OCI-LY3 (cell line): ENCODE results near the gene POLR1F.

Source experiments
- H2AFZ ChIP-seq: fragments of 200-600, 300-600 bp; shearing (Covaris generic); 2 replicates; pipeline ENCODE4 v1.6.0; 2014; ENCODE audit warnings: antibody characterized with exemption, low read depth, low read length
- H3K27ac ChIP-seq: fragments of 200-600, 300-600 bp; sonication (generic); 2 replicates; pipeline ENCODE4 v1.5.1; 2014; ENCODE audit warnings: mild to moderate bottlenecking, low read length, moderate library complexity, mixed read lengths
- H3K27me3 ChIP-seq: fragments of 200-600, 300-600 bp; sonication (generic); 2 replicates; pipeline ENCODE4 v1.6.1; 2014; ENCODE audit warnings: low read depth, low read length, mixed read lengths
- H3K36me3 ChIP-seq: fragments of 200-600, 300-600 bp; sonication (generic); replicated peaks from 2 replicates; pipeline ENCODE3; 2014; ENCODE audit warnings: low read depth, low read length, mixed read lengths
- H3K4me1 ChIP-seq: fragments of 300-600, 200-600 bp; sonication (generic); 2 replicates; pipeline ENCODE4 v1.6.1; 2014; ENCODE audit warnings: low read length, mixed read lengths
- H3K4me2 ChIP-seq: fragments of 200-600, 300-600 bp; sonication (generic); 2 replicates; pipeline ENCODE4 v1.6.1; 2014; ENCODE audit warnings: low read length, mixed read lengths
- H3K4me3 ChIP-seq: fragments of 300-600, 200-600 bp; sonication (generic); 2 replicates; pipeline ENCODE4 v1.5.1; 2014; ENCODE audit warnings: antibody characterized with exemption, mild to moderate bottlenecking, low read length, moderate library complexity
- H3K79me2 ChIP-seq: fragments of 300-600, 200-600 bp; shearing (Covaris generic); 2 replicates; pipeline ENCODE4 v1.6.1; 2014; ENCODE audit warnings: mild to moderate bottlenecking, low read length, mixed read lengths
- H3K9ac ChIP-seq: fragments of 300-600, 200-600 bp; shearing (Covaris generic); 2 replicates; pipeline ENCODE4 v1.6.0; 2014; ENCODE audit warnings: mild to moderate bottlenecking, low read length, moderate library complexity
- H3K9me3 ChIP-seq: fragments of 200-600, 300-600 bp; shearing (Covaris generic); 2 replicates; pipeline ENCODE4 v1.6.1; 2014; ENCODE audit warnings: low read length, mixed read lengths; ENCODE audit not compliant: insufficient read depth
- H4K20me1 ChIP-seq: fragments of 200-600, 300-600 bp; sonication (generic); 2 replicates; pipeline ENCODE4 v1.6.1; 2016; ENCODE audit warnings: low read length, mixed read lengths; ENCODE audit not compliant: insufficient read depth
- CTCF ChIP-seq: fragments of 200-600, 300-600 bp; sonication (generic); IDR thresholded peaks from 2 replicates; pipeline ENCODE4 v1.5.1; 2014; ENCODE audit warnings: antibody characterized with exemption, low read length, low read depth
- EZH2phosphoT487 ChIP-seq: fragments of 200-600 bp; shearing (Covaris generic); IDR thresholded peaks from 2 replicates; pipeline ENCODE4 v1.6.1; 2018; ENCODE audit warnings: antibody characterized with exemption, mixed run types, low read depth

POLR1F gene

GRCh38 chr7:19708397-19709248 lies at the start of gene POLR1F:
Gene POLR1F, minus strand, starts transcription at chr7:19709037. Its CDS starts 21 bp downstream, at chr7:19709016.
- Histone ChIP-seq H4K20me1 (no peaks in the 10 kb centered on the region), H3K27ac (no peak within 1 kb of the TSS), H2AFZ (peak within 1 kb of the TSS; percentile 93), H3K79me2 (peaks cover 44% of the 10 kb centered on the region), H3K4me2 (peak within 1 kb of the TSS; percentile 97), H3K27me3 (no peaks in the 10 kb centered on the region), H3K4me1 (peaks cover 24% of the 10 kb centered on the region), H3K36me3 (no peaks in the 10 kb centered on the region), H3K4me3 (peak within 1 kb of the TSS; percentile 96), H3K9ac (peak within 1 kb of the TSS; percentile 79), H3K9me3 (no peaks in the 10 kb centered on the region)
- TF ChIP-seq CTCF (peak; percentile 69), EZH2phosphoT487 (no peak)

GRCh38 chr7:19754521-19755116 lies 45.8 kb upstream of the POLR1F start:
- TF ChIP-seq CTCF (peak; percentile 65), EZH2phosphoT487 (no peak)

GRCh38 chr7:19752020-19752419 lies 43.2 kb upstream of the POLR1F start:
- Histone ChIP-seq H3K4me2 (no peak overlapping the region), H2AFZ (no peak overlapping the region), H3K9me3 (no peaks in the 10 kb centered on the region), H3K27me3 (no peaks in the 10 kb centered on the region), H3K4me3 (no peak overlapping the region), H3K36me3 (no peaks in the 10 kb centered on the region), H3K9ac (no peak overlapping the region), H3K27ac (no peak overlapping the region), H3K4me1 (0 out of 2 replicates have a peak, but pooled peaks cover 2% of the 10 kb centered on the region), H3K79me2 (no peaks in the 10 kb centered on the region), H4K20me1 (no peaks in the 10 kb centered on the region)
- TF ChIP-seq EZH2phosphoT487 (no peak), CTCF (no peak)

More at GRCh38 chr7:19754521-19755116, 45.8 kb upstream of the POLR1F start:
- Histone ChIP-seq H3K79me2 (no peaks in the 10 kb centered on the region), H3K9ac (no peak overlapping the region; the same call in 1 of the 2 replicates), H3K36me3 (no peaks in the 10 kb centered on the region), H3K4me1 (peaks cover 10% of the 10 kb centered on the region), H3K4me3 (no peak overlapping the region), H4K20me1 (no peaks in the 10 kb centered on the region), H3K9me3 (no peaks in the 10 kb centered on the region), H3K27me3 (no peaks in the 10 kb centered on the region), H2AFZ (peak overlapping the region; percentile 46; the same call in 1 of the 2 replicates), H3K4me2 (peak overlapping the region; percentile 34), H3K27ac (no peak overlapping the region)

GRCh38 chr7:19749658-19750057 lies 40.8 kb upstream of the POLR1F start:
- no peak overlapping the region for H3K4me3 ChIP-seq
- H3K4me1 ChIP-seq, result 0 out of 2 replicates have a peak, but pooled peaks cover under 1% of the 10 kb centered on the region
- H2AFZ ChIP-seq, result no peak overlapping the region
- H4K20me1 ChIP-seq, result no peaks in the 10 kb centered on the region
- no peak overlapping the region for H3K4me2 ChIP-seq
- no peak overlapping the region for H3K27ac ChIP-seq
- no peak overlapping the region for H3K9ac ChIP-seq
- H3K79me2 ChIP-seq, result no peaks in the 10 kb centered on the region
- no peaks in the 10 kb centered on the region for H3K27me3 ChIP-seq
- TF ChIP-seq EZH2phosphoT487, result no peak
- no peak for TF ChIP-seq CTCF
- no peaks in the 10 kb centered on the region for H3K36me3 ChIP-seq
- H3K9me3 ChIP-seq, result no peaks in the 10 kb centered on the region
